SH-SY5Y (cell line): ENCODE data around the gene ILKAP.

Source experiments
- GATA2 ChIP-seq: IDR thresholded peaks from 2 replicates; pipeline ENCODE4 v1.6.1; 2011; ENCODE audit warnings: mild to moderate bottlenecking, low read depth, low read length
- GATA3 ChIP-seq: IDR thresholded peaks from 2 replicates; pipeline ENCODE4 v1.6.1; 2011; ENCODE audit warnings: low read depth, mild to moderate bottlenecking, low read length, moderate library complexity

The ILKAP gene

DNA sequence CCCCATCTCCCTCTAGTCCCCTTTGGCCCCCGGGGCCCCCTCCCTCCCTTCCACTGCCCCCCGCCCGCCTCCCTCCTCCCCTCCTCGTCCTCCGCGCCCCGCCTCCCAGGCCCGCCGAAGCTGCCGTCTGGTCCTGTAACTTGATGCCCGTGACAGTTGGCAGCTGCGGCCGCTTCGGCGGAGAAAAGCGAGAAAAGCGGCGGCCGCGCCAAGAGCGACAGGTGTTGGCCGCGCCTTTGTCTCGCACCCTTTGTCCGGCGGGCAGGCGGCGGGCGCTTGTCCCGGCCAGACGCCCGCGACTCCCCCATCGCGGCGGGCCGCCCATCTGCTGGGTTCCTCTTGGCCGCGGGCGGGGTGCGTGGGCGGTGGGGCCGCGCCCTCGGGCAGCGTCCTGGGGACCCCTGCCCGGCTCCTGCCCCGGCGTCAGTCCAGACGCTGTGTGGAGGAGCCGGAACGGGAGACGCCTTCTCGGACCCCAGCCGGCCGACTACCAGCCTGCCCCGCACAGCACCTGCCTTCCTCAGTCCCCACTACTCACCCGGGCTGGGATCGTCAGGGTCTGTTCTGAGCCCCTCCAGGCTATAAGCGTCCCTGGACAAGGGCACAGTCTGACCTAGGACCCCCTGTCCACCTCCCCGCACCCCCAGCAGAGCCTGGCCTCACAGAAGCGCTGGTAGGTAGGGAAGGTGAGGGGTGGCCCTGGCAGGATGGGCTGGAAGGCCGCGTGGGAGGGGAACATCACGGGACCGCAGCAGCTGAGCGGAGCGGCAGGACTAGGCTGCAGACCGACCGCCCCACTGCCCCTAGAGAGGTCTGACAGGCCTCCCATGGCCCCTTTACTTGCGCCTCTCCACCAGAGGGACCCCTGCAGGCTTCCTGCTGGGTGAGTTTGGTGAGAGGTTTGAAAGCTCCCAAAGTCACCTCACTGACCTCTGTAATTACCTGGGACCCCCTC lies 37.5 kb upstream of the ILKAP start:
- no peak for TF ChIP-seq GATA2
- no peak for TF ChIP-seq GATA3

DNA sequence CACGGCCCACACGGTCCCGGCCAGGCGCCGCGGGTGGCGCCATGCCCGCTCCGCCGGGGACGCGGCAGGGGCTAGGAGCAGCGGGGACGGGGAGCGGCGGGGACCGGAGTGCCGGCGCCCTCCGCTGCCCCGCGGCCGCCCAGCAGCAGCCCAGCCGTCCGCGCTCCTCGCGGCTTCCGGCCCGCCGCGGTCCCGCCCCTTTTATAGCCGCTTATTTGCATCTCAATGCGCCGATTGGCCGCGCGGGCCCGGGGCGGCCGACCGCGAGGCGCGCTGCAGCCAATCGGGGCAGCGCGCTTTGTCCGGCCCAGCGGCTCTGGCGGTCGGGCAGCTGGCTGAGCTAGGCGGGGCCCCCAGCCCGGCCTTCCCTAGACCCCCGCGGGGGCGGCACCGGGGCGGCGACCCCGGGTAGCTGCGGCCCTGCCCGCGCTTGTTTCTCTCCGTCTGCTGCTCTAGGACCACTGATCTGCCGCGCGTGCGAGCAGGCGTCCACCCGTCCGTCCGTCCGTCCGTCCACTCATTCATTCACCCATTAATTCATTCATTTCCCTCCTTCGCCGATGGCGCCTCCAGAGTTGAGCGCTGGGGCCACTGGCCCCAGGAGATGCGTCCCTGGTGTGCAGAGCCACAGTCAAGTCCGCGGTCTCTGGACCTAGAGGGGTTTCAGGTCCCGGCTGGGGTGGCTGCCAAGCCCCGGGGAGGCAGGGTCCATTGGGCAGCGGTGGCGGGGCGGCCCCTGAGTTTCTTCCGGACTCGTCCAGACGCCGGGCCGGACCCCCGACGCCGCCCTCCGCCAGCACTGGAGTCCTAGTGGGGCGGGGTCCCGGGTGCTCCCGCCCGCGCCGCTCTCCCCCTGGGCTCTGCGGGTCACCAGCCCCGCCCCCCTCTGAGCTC lies 36.6 kb upstream of the ILKAP start, which contains the start of gene HES6:
Gene HES6, minus strand, starts transcription at position 176 of the 894 bp plus-strand sequence. Its CDS starts 133 bp downstream, at position 43.
- TF ChIP-seq GATA3: no peak

DNA sequence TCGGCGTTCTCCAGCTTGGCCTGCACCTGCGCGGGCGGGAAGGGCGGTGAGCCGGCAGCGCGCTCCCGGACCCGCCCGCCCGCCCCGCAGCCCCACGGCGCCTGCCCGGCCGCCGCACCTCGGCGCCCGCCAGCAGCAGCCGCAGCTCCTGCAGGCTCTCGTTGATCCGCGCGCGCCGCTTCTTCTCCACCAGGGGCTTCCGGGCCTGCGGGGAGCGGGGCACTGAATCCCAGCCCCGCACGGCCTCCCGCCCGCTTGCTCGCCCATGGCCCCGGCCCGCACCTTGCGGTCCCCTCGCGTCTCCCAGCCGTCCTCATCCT lies 36.0 kb upstream of the ILKAP start:
- no peak for TF ChIP-seq GATA3
- no peak for TF ChIP-seq GATA2

GRCh38 chr2:238238766-238239542 lies 35.5 kb upstream of the ILKAP start:
- TF ChIP-seq GATA3 (no peak), GATA2 (no peak)

DNA sequence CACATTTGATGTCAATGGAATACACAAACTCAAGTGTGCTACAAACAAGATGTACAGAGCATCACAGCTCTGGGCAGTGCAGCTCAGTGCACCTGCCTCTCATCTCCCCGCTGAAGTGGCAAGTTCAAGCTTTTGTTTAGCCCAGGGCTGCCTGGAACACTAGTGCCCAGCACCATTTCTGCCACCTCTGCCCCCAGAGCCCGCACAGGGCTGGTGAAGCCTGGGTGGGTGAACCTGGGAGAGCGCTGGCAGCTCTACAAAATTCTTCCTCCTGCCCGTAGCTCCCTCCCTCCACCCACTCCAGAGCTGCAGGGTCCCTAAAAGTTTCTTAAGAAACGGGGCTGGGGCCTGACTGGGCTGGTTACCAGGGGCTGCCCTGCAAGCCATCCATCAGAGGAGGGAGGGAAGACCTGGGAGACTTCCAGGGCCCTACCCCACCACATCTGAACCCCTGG lies 34.8 kb upstream of the ILKAP start:
- TF ChIP-seq GATA3: no peak
- TF ChIP-seq GATA2: no peak

- no peak for TF ChIP-seq GATA2
- TF ChIP-seq GATA3: no peak
Observed at GRCh38 chr2:238237431-238238135, 34.1 kb upstream of the ILKAP start.

DNA sequence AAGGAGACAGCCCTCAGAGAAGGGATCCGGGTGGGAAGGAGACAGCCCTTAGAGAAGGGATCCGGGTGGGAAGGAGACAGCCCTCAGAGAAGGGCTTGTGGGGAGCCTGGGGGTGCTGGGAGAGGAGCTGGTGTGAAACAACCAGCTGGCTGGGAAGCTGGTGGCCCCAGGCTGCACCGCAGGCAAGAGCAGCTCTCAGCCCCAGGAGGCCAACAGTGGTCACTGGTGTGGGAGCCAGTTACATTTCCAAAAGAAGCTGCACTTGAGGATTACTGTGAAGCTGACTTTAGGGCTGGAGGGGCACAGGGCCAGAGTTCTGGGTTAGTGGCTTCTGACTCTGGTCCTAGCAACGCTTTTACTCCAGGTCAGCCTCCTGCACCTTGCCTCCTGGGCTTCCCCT lies 33.1 kb upstream of the ILKAP start:
- TF ChIP-seq GATA3 (no peak), GATA2 (no peak)

- TF ChIP-seq GATA2 (no peak), GATA3 (no peak)
Observed at GRCh38 chr2:238235856-238236255, 32.4 kb upstream of the ILKAP start.

DNA sequence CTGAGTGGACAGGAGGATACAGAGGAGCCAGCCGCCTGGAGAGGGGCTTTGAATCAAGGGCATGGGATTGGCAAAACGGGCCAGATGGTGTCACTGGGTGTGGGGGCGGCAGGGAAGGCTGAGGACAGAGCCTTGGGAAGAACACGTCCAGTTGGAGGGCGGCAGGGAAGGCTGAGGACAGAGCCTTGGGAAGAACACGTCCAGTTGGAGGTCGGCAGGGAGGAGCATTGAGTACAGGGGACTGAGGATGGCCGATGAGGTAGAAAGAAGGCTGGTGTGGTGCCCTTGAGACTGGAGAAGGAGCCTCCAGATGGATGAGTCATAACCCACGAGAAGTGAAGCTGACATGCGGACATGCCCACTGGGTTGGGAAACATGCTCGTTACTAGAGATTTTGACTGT lies 31.8 kb upstream of the ILKAP start:
- TF ChIP-seq GATA3 (no peak), GATA2 (no peak)

- TF ChIP-seq GATA2 (no peak), GATA3 (no peak)
Observed at GRCh38 chr2:238233625-238234024, 30.1 kb upstream of the ILKAP start.

GRCh38 chr2:238231809-238232208 lies 28.3 kb upstream of the ILKAP start:
- TF ChIP-seq GATA2: no peak
- no peak for TF ChIP-seq GATA3

DNA sequence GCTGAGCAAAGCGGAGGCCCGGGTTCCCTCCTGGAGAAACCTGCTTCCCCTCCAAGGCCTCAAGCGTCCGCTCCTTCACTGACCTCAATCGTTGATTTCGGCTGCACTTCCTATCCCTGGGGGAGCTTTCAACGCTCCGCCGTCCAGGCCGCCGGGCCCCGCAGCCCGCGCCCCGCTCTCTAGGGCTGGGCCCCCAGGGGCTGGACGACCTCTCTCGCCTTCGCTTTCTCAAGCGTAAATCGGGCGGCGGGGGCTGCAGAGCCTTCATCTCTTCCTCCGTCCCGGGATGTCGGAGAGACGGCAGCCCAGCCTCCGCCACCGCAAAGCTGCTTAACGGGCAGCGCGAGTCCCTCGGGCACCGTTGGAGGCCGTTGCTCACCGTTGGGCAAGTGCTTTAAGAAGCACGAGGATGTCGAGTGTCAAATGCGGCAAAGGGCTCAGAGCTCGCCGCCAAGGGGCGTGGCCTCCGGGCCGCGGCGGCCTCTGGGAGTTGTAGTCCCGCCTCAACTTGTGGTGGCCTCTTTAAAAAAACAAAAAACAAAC lies 27.8 kb upstream of the ILKAP start:
- TF ChIP-seq GATA3 (no peak), GATA2 (no peak)

DNA sequence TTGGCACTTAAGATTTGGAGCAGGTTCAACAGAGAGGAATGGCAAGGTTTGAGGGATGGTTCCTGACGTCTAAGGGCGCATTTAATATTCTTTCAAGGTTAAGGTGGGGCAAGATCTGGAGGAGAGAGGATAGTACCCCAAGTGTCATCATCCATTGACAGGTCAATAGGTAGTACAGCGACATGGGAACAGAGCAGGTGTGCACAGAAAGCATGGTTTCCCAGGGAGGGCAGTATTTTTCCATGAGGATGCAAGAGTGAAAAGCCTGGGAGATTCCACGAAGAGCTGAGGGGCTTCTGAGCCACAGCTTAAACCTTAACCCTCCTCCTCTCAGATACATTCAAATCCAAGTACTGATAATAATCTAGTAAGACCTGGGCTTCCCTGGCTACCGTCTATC lies 27.2 kb upstream of the ILKAP start:
- no peak for TF ChIP-seq GATA2
- TF ChIP-seq GATA3: no peak

- TF ChIP-seq GATA3: no peak
- no peak for TF ChIP-seq GATA2
Observed at GRCh38 chr2:238228700-238229099, 25.2 kb upstream of the ILKAP start.
